SK-N-SH treated with all-trans-retinoic acid at 6 μM for 48 hours (cell line): ENCODE results near the gene PHLDA3.

Experiments
- ATAC-seq: fragments of 200-7000 bp; cut with Tn5 transposase; 3 replicates; pipeline ENCODE4 v1.9.1; 2020; ENCODE audit warnings: mild to moderate bottlenecking, moderate library complexity
- ARNTL ChIP-seq: fragments of 450-650 bp; formaldehyde crosslinking; IDR thresholded peaks from 2 replicates; pipeline ENCODE4 v1.5.0; 2020; ENCODE audit warnings: low read depth, mild to moderate bottlenecking, moderate library complexity, borderline replicate concordance
- CSDC2 ChIP-seq: fragments of 250-450 bp; sonication (Bioruptor Pico); IDR thresholded peaks from 2 replicates; pipeline ENCODE4 v1.5.0; 2020; ENCODE audit warnings: mild to moderate bottlenecking, moderate library complexity
- GLIS3 ChIP-seq: fragments of 250-450 bp; sonication (Bioruptor Pico); IDR thresholded peaks from 2 replicates; pipeline ENCODE4 v1.5.0; 2020; ENCODE audit warnings: mild to moderate bottlenecking, moderate library complexity
- OSR1 ChIP-seq: fragments of 250-450 bp; sonication (Bioruptor Pico); IDR thresholded peaks from 2 replicates; pipeline ENCODE4 v1.8.0; 2022; ENCODE audit warnings: moderate library complexity, mild to moderate bottlenecking, inconsistent platforms
- PATZ1 ChIP-seq: fragments of 250-450 bp; sonication (Bioruptor Pico); IDR thresholded peaks from 2 replicates; pipeline ENCODE4 v1.8.0; 2020; ENCODE audit warnings: mild to moderate bottlenecking, moderate library complexity, borderline replicate concordance
- PPARA ChIP-seq: fragments of 250-450 bp; sonication (Bioruptor Pico); IDR thresholded peaks from 2 replicates; pipeline ENCODE4 v1.5.0; 2020; ENCODE audit warnings: mild to moderate bottlenecking, borderline replicate concordance
- RARB ChIP-seq: fragments of 250-450 bp; sonication (Bioruptor Pico); IDR thresholded peaks from 2 replicates; pipeline ENCODE4 v1.8.0; 2021; ENCODE audit warnings: mild to moderate bottlenecking, moderate library complexity
- SNAI2 ChIP-seq: fragments of 250-450 bp; sonication (Bioruptor Pico); IDR thresholded peaks from 2 replicates; pipeline ENCODE4 v1.5.0; 2020; ENCODE audit warnings: mild to moderate bottlenecking, moderate library complexity
- TCF4 ChIP-seq: fragments of 250-450 bp; sonication (Bioruptor Pico); IDR thresholded peaks from 2 replicates; pipeline ENCODE4 v1.8.0; 2021; ENCODE audit warnings: mild to moderate bottlenecking, moderate library complexity, borderline replicate concordance
- ZC3H10 ChIP-seq: fragments of 250-450 bp; sonication (Bioruptor Pico); IDR thresholded peaks from 2 replicates; pipeline ENCODE4 v1.5.1; 2021; ENCODE audit warnings: mild to moderate bottlenecking, moderate library complexity
- ZFP3 ChIP-seq: fragments of 250-450 bp; sonication (Bioruptor Pico); IDR thresholded peaks from 2 replicates; pipeline ENCODE4 v1.5.0; 2020; ENCODE audit warnings: mild to moderate bottlenecking, moderate library complexity
- ZFP30 ChIP-seq: fragments of 450-650 bp; formaldehyde crosslinking; IDR thresholded peaks from 2 replicates; pipeline ENCODE4 v1.5.0; 2022; ENCODE audit warnings: mild to moderate bottlenecking, moderate library complexity
- ZNF565 ChIP-seq: fragments of 450-650 bp; formaldehyde crosslinking; conservative IDR thresholded peaks from 2 replicates; pipeline ENCODE4 v1.5.0; 2020; ENCODE audit warnings: low read depth, mild to moderate bottlenecking, moderate library complexity
- ZNF70 ChIP-seq: fragments of 450-650 bp; formaldehyde crosslinking; IDR thresholded peaks from 2 replicates; pipeline ENCODE4 v1.5.0; 2020; ENCODE audit warnings: mild to moderate bottlenecking, moderate library complexity
- ZNF8 ChIP-seq: fragments of 450-650 bp; formaldehyde crosslinking; IDR thresholded peaks from 2 replicates; pipeline ENCODE4 v1.5.0; 2020; ENCODE audit warnings: mild to moderate bottlenecking, moderate library complexity
- TF ChIP-seq, protein P1 (sequence below): fragments of 250-450 bp; sonication (Bioruptor Pico); IDR thresholded peaks from 2 replicates; pipeline ENCODE4 v1.8.0; 2021; ENCODE audit warnings: low read depth, mild to moderate bottlenecking, moderate library complexity, borderline replicate concordance
- TF ChIP-seq, protein P2 (sequence below): fragments of 250-450 bp; sonication (Bioruptor Pico); IDR thresholded peaks from 2 replicates; pipeline ENCODE4 v1.5.1; 2021; ENCODE audit warnings: mild to moderate bottlenecking, moderate library complexity
- TF ChIP-seq, protein P3 (sequence below): fragments of 250-450 bp; sonication (Bioruptor Pico); IDR thresholded peaks from 2 replicates; pipeline ENCODE4 v1.5.1; 2020; ENCODE audit warnings: low read depth, mild to moderate bottlenecking, moderate library complexity
- TF ChIP-seq, protein P4 (sequence below): fragments of 250-450 bp; sonication (Bioruptor Pico); IDR thresholded peaks from 2 replicates; pipeline ENCODE4 v1.5.0; 2020; ENCODE audit warnings: mild to moderate bottlenecking, moderate library complexity

Gene PHLDA3

GRCh38 chr1:201468844-201469644 lies at the start of gene PHLDA3:
Gene PHLDA3 (minus strand): TSS chr1:201469188. CDS start chr1:201468786, 402 bp downstream.
- peak; percentile 89 for ATAC-seq
- TF ChIP-seq SNAI2 (CRISPR knock-in tag) (no peak), PPARA (CRISPR knock-in tag) (no peak), PATZ1 (peak; percentile 84), OSR1 (CRISPR knock-in tag) (no peak), ZC3H10 (CRISPR knock-in tag) (no peak), ZNF70 (CRISPR knock-in tag) (no peak)
- TF ChIP-seq, protein P1, sequence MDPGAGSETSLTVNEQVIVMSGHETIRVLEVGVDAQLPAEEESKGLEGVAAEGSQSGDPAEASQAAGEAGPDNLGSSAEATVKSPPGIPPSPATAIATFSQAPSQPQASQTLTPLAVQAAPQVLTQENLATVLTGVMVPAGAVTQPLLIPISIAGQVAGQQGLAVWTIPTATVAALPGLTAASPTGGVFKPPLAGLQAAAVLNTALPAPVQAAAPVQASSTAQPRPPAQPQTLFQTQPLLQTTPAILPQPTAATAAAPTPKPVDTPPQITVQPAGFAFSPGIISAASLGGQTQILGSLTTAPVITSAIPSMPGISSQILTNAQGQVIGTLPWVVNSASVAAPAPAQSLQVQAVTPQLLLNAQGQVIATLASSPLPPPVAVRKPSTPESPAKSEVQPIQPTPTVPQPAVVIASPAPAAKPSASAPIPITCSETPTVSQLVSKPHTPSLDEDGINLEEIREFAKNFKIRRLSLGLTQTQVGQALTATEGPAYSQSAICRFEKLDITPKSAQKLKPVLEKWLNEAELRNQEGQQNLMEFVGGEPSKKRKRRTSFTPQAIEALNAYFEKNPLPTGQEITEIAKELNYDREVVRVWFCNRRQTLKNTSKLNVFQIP (CRISPR knock-in tag) = no peak
- TF ChIP-seq, protein P2, sequence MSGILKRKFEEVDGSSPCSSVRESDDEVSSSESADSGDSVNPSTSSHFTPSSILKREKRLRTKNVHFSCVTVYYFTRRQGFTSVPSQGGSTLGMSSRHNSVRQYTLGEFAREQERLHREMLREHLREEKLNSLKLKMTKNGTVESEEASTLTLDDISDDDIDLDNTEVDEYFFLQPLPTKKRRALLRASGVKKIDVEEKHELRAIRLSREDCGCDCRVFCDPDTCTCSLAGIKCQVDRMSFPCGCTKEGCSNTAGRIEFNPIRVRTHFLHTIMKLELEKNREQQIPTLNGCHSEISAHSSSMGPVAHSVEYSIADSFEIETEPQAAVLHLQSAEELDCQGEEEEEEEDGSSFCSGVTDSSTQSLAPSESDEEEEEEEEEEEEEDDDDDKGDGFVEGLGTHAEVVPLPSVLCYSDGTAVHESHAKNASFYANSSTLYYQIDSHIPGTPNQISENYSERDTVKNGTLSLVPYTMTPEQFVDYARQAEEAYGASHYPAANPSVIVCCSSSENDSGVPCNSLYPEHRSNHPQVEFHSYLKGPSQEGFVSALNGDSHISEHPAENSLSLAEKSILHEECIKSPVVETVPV (CRISPR knock-in tag) = no peak
- TF ChIP-seq, protein P3, sequence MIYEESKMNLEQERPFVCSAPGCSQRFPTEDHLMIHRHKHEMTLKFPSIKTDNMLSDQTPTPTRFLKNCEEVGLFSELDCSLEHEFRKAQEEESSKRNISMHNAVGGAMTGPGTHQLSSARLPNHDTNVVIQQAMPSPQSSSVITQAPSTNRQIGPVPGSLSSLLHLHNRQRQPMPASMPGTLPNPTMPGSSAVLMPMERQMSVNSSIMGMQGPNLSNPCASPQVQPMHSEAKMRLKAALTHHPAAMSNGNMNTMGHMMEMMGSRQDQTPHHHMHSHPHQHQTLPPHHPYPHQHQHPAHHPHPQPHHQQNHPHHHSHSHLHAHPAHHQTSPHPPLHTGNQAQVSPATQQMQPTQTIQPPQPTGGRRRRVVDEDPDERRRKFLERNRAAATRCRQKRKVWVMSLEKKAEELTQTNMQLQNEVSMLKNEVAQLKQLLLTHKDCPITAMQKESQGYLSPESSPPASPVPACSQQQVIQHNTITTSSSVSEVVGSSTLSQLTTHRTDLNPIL (CRISPR knock-in tag) = no peak

DNA sequence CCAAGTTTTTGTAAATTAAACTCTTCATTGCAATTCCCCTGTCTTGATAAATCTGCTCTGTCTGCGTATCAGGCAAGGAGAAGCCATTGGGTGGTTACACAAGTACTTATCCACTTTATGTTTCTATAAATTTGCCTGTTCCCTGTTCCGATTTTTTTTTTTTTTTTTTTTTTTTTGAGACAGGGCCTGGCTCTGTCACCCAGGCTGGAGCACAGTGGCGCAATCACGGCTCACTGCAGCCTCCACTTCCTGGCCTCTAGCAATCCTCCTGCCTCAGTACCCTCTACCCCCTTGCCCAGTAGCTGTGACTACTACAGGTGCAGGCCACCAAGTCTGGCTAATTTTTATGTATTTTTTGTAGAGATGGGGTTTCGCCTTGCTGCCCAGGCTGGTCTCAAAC lies 49.1 kb upstream of the PHLDA3 start:
- no peak for TF ChIP-seq ARNTL
- no peak for TF ChIP-seq OSR1 (CRISPR knock-in tag)
- no peak for TF ChIP-seq PATZ1
- TF ChIP-seq GLIS3 (CRISPR knock-in tag) = no peak
- no peak for ATAC-seq

DNA sequence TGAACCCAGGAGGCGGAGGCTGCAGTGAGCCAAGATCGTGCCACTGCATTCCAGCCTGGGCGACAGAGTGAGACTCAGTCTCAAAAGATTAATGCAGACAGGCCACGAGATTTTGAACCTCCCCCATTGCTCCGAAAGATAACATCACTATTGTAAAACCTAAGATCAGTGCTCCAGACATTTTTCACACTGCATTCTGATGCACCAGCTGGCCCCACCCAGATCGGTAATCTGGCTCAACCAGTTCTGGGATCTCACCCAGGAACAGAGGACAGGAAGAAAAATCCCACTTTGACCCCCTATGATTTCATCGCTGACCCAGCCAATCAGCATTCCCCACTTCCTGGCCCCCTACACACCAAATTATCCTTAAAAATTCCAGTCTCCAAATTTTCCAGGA lies 48.6 kb upstream of the PHLDA3 start:
- TF ChIP-seq ZC3H10 (CRISPR knock-in tag) (no peak), RARB (CRISPR knock-in tag) (no peak), ZNF70 (CRISPR knock-in tag) (no peak), PPARA (CRISPR knock-in tag) (no peak), TCF4 (CRISPR knock-in tag) (no peak), ZNF565 (CRISPR knock-in tag) (no peak), ZNF8 (no peak), ZFP3 (CRISPR knock-in tag) (no peak), ZFP30 (CRISPR knock-in tag) (no peak), CSDC2 (CRISPR knock-in tag) (no peak)
- TF ChIP-seq, protein P4, sequence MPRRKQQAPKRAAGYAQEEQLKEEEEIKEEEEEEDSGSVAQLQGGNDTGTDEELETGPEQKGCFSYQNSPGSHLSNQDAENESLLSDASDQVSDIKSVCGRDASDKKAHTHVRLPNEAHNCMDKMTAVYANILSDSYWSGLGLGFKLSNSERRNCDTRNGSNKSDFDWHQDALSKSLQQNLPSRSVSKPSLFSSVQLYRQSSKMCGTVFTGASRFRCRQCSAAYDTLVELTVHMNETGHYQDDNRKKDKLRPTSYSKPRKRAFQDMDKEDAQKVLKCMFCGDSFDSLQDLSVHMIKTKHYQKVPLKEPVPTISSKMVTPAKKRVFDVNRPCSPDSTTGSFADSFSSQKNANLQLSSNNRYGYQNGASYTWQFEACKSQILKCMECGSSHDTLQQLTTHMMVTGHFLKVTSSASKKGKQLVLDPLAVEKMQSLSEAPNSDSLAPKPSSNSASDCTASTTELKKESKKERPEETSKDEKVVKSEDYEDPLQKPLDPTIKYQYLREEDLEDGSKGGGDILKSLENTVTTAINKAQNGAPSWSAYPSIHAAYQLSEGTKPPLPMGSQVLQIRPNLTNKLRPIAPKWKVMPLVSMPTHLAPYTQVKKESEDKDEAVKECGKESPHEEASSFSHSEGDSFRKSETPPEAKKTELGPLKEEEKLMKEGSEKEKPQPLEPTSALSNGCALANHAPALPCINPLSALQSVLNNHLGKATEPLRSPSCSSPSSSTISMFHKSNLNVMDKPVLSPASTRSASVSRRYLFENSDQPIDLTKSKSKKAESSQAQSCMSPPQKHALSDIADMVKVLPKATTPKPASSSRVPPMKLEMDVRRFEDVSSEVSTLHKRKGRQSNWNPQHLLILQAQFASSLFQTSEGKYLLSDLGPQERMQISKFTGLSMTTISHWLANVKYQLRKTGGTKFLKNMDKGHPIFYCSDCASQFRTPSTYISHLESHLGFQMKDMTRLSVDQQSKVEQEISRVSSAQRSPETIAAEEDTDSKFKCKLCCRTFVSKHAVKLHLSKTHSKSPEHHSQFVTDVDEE (CRISPR knock-in tag) = no peak
- no peak for ATAC-seq
